Measurements from ENCODE around the gene CPT1A.

Gene CPT1A

DNA sequence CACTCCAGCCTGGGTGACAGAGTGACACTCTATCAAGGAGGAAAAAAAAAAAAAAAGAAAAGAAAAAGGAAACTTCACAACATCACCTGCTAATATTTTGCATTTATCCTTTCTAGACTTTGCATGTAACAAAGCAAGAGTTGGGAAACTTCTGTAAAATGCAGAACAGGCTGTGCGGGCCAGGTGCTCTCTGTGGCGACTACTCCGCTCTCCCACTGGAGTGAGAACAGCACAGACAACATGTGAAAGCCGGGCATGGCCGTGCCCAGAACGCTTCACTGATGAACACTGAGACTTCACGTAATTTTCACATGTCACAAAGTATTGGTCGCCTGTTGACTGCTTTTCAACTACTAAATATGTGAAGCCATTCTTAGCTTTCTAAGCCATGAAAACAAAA, 74.9 kb downstream of the CPT1A start:
- DNase-seq (ENCODE audit: insufficient read length, low spot score) (no peak), FAIRE-seq (no peak)
- TF ChIP-seq, protein P1, sequence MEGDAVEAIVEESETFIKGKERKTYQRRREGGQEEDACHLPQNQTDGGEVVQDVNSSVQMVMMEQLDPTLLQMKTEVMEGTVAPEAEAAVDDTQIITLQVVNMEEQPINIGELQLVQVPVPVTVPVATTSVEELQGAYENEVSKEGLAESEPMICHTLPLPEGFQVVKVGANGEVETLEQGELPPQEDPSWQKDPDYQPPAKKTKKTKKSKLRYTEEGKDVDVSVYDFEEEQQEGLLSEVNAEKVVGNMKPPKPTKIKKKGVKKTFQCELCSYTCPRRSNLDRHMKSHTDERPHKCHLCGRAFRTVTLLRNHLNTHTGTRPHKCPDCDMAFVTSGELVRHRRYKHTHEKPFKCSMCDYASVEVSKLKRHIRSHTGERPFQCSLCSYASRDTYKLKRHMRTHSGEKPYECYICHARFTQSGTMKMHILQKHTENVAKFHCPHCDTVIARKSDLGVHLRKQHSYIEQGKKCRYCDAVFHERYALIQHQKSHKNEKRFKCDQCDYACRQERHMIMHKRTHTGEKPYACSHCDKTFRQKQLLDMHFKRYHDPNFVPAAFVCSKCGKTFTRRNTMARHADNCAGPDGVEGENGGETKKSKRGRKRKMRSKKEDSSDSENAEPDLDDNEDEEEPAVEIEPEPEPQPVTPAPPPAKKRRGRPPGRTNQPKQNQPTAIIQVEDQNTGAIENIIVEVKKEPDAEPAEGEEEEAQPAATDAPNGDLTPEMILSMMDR (IDR thresholded peaks at IDR 0.05; ENCODE audit: insufficient read depth, missing control alignments), result no peak

DNA sequence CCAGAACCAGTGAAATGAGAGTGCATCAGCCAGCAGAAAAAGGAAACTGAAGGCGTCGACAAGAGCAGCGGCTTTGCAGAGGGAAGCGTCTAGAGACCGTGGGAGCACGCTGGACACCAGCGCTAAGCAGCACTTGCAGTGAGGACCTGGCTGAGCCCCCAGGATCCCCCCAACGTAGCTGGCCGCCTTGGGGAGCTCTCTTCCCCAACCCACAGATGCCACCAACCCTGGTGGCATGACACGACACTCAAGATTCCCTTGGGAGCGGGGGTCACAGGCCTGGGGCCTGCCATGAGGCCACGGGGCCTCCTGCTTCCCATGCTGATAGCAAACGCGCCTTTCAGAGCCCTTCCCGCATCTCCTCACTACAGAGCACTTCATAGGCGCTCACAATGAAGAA, 77.0 kb downstream of the CPT1A start:
- DNase-seq (ENCODE audit: insufficient read length, low spot score), result no peak
- TF ChIP-seq, protein P1 (IDR thresholded peaks at IDR 0.05; ENCODE audit: insufficient read depth, missing control alignments), result no peak
- FAIRE-seq, result no peak

DNA sequence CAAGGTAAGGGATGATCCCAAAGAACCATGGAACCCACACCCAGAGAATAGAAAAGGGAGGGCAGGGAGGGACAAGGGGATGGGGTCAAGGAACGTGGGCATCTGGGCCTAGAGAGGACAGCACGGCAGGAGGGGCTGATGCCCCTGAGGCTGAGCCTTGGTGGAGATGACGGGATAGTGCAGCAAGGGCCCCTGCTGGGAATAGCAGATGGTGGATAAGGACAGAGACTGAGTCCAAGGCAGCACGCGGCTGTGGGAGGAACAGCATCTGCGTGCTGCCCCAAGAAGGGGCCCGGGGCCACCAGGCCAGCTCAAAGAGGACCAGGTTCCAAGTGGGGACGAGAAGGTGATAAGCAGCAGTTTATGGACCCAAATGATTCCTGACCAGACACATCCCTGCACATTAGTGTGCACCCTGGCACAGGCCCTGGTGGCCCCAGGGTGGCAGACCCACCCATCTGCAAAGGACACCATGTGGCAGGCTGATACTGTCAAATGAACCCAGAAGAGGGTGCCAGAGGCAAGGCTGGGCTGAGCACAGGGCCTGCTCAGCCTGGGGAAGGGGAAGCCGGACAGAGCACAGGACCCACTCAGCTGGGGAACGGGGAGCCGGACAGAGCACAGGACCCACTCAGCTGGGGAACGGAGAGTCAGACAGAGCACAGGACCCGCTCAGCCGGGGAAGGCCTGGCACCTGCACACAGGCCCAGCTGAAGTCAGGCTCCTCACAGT, 77.6 kb downstream of the CPT1A start:
- TF ChIP-seq, protein P1 (IDR thresholded peaks at IDR 0.05; ENCODE audit: insufficient read depth, missing control alignments), result no peak
- DNase-seq (ENCODE audit: insufficient read length, low spot score) (no peak), FAIRE-seq (no peak)

DNA sequence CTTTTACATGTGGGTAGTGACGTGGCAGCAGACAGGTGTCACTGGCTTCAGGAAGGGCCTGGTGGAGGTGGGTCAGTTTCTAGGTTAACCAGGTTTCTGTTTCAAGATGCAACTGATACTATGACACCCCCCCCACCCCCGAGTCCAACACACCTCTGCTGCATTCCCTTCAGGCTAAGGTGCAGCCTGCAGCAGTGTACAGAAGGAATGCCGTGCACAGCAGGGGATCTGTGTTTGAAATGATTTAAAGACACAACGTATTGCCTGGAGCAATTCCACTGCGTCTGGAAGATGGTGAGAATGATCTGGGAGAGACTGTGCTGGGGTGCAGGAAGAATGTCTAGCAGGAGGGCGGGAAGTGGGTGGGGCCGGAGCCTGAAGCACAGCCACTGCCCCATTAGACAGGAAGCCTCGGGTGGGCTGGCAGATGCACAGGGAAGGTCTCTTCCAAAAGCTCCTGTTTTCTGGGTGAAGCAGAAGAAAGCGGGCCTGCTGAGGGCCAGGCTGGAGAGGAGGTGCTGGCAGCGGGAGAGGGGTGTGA, 78.5 kb downstream of the CPT1A start:
- DNase-seq (ENCODE audit: insufficient read length, low spot score) (no peak), FAIRE-seq (no peak)
- TF ChIP-seq, protein P1 (IDR thresholded peaks at IDR 0.05; ENCODE audit: insufficient read depth, missing control alignments), result no peak

DNA sequence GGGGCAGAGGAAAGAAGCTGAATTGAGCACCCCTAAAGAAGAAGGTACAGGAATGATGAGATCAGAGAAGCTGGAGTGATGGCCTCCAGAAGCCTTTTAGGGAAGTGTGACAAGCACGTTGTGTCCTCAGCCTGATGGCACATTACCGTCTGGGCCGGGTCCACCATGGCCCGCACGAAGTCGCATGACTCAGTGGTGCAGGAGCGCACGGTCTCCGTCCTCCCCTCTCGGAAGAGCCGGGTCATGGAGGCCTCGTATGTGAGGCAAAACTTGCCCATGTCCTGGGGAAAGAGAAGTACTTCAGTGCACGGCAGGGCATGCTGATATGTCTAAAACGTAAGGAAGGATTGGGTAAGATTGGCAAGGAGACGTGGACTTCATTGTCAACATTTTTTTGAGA, 79.2 kb downstream of the CPT1A start:
- FAIRE-seq, result no peak
- DNase-seq (ENCODE audit: insufficient read length, low spot score), result no peak
- TF ChIP-seq, protein P1 (IDR thresholded peaks at IDR 0.05; ENCODE audit: insufficient read depth, missing control alignments), result no peak

DNA sequence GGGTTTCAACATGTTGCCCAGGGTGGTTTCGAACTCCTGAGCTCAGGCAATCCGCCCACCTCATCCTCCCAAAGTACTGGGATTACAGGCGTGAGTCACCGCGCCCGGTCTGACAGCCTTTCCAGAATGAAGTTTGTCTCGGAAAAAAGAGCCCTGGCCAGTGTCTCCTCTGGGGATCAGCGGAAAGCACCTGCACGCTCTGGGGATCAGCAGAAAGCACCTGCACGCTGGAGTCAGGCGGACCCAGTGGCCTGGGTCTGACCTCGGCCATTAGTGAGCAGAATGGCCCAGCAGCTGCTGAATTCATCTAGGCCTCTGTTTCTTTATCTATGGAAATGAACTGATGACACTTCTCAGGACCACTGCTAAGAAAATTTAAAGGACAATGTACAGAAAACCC, 79.9 kb downstream of the CPT1A start:
- no peak for FAIRE-seq
- no peak for DNase-seq (ENCODE audit: insufficient read length, low spot score)
- TF ChIP-seq, protein P1 (IDR thresholded peaks at IDR 0.05; ENCODE audit: insufficient read depth, missing control alignments), result no peak

DNA sequence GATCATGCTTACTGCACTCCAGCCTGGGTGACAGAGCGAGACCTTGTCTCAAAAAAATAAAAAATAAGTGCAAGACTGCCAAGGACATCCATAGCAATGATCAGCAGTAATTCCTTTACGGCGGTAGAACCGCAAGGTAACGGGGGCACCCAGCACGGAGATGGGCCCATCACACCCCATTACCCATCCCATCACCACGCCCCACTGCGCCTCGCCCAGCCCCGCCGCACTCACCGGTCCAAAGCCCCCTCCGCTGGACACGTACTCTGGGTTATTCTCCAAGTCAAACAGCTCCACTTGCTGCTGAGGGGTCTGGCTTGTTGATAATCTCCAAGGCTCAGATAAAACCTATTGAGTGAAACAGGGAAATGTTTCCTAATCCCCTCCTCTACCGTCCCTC, 81.7 kb downstream of the CPT1A start:
- FAIRE-seq (no peak), DNase-seq (ENCODE audit: insufficient read length, low spot score) (no peak)
- TF ChIP-seq, protein P1 (IDR thresholded peaks at IDR 0.05; ENCODE audit: insufficient read depth, missing control alignments), result no peak
